K562 (cell line): ENCODE results near the gene SORBS2. TPM values are rescaled to one million over a fixed set of nuclear protein-coding genes. Genes with fewer than 3 reads are reported as not detected.
A peak's percentile ranks its signal among the peaks of the same experiment; 100 is the strongest.

Experiments used
- ATAC-seq: fragments of 200-7000 bp; cut with Tn5 transposase; 3 replicates; pipeline ENCODE4 v1.9.1; 2020; ENCODE audit warnings: moderate library complexity
- BruUV-seq: library from RNA; stranded (reverse); fragments of 400-500 nt; replicated peaks from 2 replicates; lab custom pipeline; 2021; lab: Mats Ljungman, UMichigan
- CTCF ChIA-PET: fragments of 300-600 bp; formaldehyde crosslinking; extraction: SDS; loops from one replicate; lab custom pipeline; 2021; ENCODE audit warnings: low intra/inter-chr PET ratio; lab: Yijun Ruan, JAX
- POLR2A ChIA-PET: fragments of 300-600, 350-650 bp; sonication (Branson Sonifier 250); formaldehyde crosslinking; extraction: SDS; loops from one replicate; lab custom pipeline; 2021; ENCODE audit warnings: antibody characterized with exemption, inconsistent platforms; lab: Yijun Ruan, JAX
- DNase-seq, 4 experiments: peaks; one replicate each; pipeline versions ENCODE4 v3.0.0 to v3.0.0-alpha.2; 2011 to 2018; ENCODE audit warnings: low spot score in 3 of 4, mixed read lengths in 3 of 4; ENCODE audit errors: extremely low read depth in 1 of 4
- FAIRE-seq: peaks from 2 replicates; lab custom pipeline; 2011; peaks lifted over from hg19 to GRCh38; lab: Jason Lieb, UNC
- H2AFZ ChIP-seq: 2 replicates; pipeline ENCODE4 v1.6.0; 2011; ENCODE audit warnings: low read depth, low read length, control low read depth, inconsistent platforms
- H3K27ac ChIP-seq: fragments of 200-600 bp; 3 replicates; pipeline ENCODE4 v1.8.0; 2011; ENCODE audit warnings: low read depth, mild to moderate bottlenecking, control low read depth, inconsistent platforms, low read length, moderate library complexity, mixed read lengths; ENCODE audit errors: extremely low read depth
- H3K27me3 ChIP-seq, 2 experiments: fragments of 300-600 bp in 1 of 2; 2 replicates in 1 of 2; 3 replicates in 1 of 2; pipeline versions ENCODE4 v1.6.0 to v1.8.0; 2011; ENCODE audit warnings: inconsistent platforms in 2 of 2, low read length in 2 of 2, mild to moderate bottlenecking in 1 of 2, mixed read lengths in 1 of 2, moderate library complexity in 1 of 2; ENCODE audit not compliant: control insufficient read depth in 2 of 2, insufficient read depth in 2 of 2
- H3K36me3 ChIP-seq: fragments of 300-600 bp; 3 replicates; pipeline ENCODE4 v1.8.0; 2011; ENCODE audit warnings: mild to moderate bottlenecking, low read length, inconsistent platforms; ENCODE audit not compliant: control insufficient read depth, insufficient read depth
- H3K4me1 ChIP-seq, 2 experiments: fragments of 200-600 bp in 1 of 2; replicated peaks in 1 of 2; 2 replicates in 1 of 2; 3 replicates in 1 of 2; pipeline versions ENCODE4 v1.5.1 to v1.8.0; 2011; ENCODE audit warnings: inconsistent platforms in 2 of 2, low read length in 2 of 2, mild to moderate bottlenecking in 1 of 2, mixed read lengths in 1 of 2, moderate library complexity in 1 of 2; ENCODE audit not compliant: control insufficient read depth in 2 of 2, insufficient read depth in 2 of 2
- H3K4me2 ChIP-seq: 2 replicates; pipeline ENCODE4 v1.6.1; 2011; ENCODE audit warnings: low read length, control low read depth, inconsistent platforms, mixed read lengths; ENCODE audit not compliant: insufficient read depth
- H3K4me3 ChIP-seq: fragments of 200-600 bp; sonication (generic), shearing (Covaris generic); 2 replicates; pipeline ENCODE4 v1.5.1; 2016; ENCODE audit warnings: control low read depth, inconsistent platforms
- H3K79me2 ChIP-seq: fragments of 200-600 bp; 3 replicates; pipeline ENCODE4 v1.8.0; 2011; ENCODE audit warnings: low read length, inconsistent platforms; ENCODE audit not compliant: control insufficient read depth, insufficient read depth
- H3K9ac ChIP-seq, 2 experiments: 2 replicates each; pipeline versions ENCODE4 v1.6.0 to v1.6.1; 2011; ENCODE audit warnings: low read depth in 2 of 2, low read length in 2 of 2, control low read depth in 1 of 2, inconsistent platforms in 1 of 2, mild to moderate bottlenecking in 1 of 2, mixed read lengths in 1 of 2; ENCODE audit not compliant: insufficient read depth in 1 of 2
- H3K9me1 ChIP-seq: one replicate; pipeline ENCODE4 v1.6.0; 2011; ENCODE audit warnings: inconsistent platforms, mild to moderate bottlenecking, low read length, moderate library complexity; ENCODE audit not compliant: control insufficient read depth, insufficient read depth
- H3K9me3 ChIP-seq: replicated peaks from 2 replicates; pipeline ENCODE4 v1.5.1; 2011; ENCODE audit warnings: low read depth, low read length, inconsistent platforms; ENCODE audit not compliant: control insufficient read depth, insufficient read depth
- H4K20me1 ChIP-seq: replicated peaks from 2 replicates; pipeline ENCODE4 v1.6.1; 2011; ENCODE audit warnings: low read length, inconsistent platforms, mixed read lengths; ENCODE audit not compliant: control insufficient read depth, insufficient read depth
- VEZF1 ChIP-seq: fragments of 200-800 bp; sonication (Bioruptor generic); IDR thresholded peaks from 2 replicates; pipeline ENCODE4 v1.6.1; 2017; ENCODE audit warnings: missing genetic modification characterization, missing compliant biosample characterization
- ZNF282 ChIP-seq: sonication (generic); formaldehyde crosslinking; IDR thresholded peaks from 2 replicates; pipeline ENCODE4 v1.8.1; 2023; ENCODE audit warnings: missing genetic modification reagents
- ZNF586 ChIP-seq: fragments of 450-650 bp; formaldehyde crosslinking; conservative IDR thresholded peaks from 2 replicates; pipeline ENCODE4 v1.4.0; 2020; ENCODE audit warnings: mild to moderate bottlenecking, moderate library complexity
- WGBS: fragments of 100-300 bp; shearing (Covaris generic); methylation state at CpG from one replicate; pipeline ENCODE4 v1.1.6; 2016; ENCODE audit warnings: low coverage, mixed read lengths; ENCODE audit not compliant: insufficient coverage; ENCODE audit errors: missing lambda C conversion rate; 5-methylcytosine and 5-hydroxymethylcytosine counted together
- in situ Hi-C: fragments of 300-500 bp; cut with MboI; formaldehyde crosslinking; loops from 4 replicates; pipeline ENCODE4 v1.15.0; 2018; ENCODE audit warnings: inconsistent platforms, mixed read lengths
- intact Hi-C: fragments of 100-400 bp; cut with micrococcal nuclease; formaldehyde crosslinking; loops from 2 replicates; pipeline ENCODE4 v1.14.2; 2022
- polyA plus RNA-seq, 8 experiments: library from polyadenylated mRNA; depleted of rRNA in 4 of 8; stranded (reverse) in 5 of 8; unstranded in 3 of 8; fragments of >200 nt; fragmentation: Nextera tagmentation in 2 of 8; fragmentation: Illumina TruSeq in 1 of 8; extraction: Ambion mirVana in 2 of 8; extraction: Trizol in 1 of 8; gene quantifications; 2 replicates each; pipeline versions ENCODE4 v1.2.1 to v1.2.3, GENCODE V29; 2011 to 2014; ENCODE audit warnings: inconsistent platforms in 1 of 8, missing spikeins in 1 of 8
- total RNA-seq, 7 experiments: library from RNA; depleted of rRNA in 6 of 7; stranded (reverse); fragments of >200 nt in 6 of 7; fragmentation: Illumina TruSeq in 2 of 7; extraction: Trizol in 2 of 7; gene quantifications; 2 replicates each; pipeline versions ENCODE4 v1.2.1 to v1.2.3, GENCODE V29; 2011 to 2021; ENCODE audit warnings: low replicate concordance in 1 of 7

SORBS2 gene
- total and polyA plus RNA-seq, 9 of the 15 experiments (the other 6 are each of a cell fraction or from before 2014, with no cell fraction given), result 0.29 TPM; not detected in 8

- TF ChIP-seq ZNF282 (CRISPR knock-in tag), result no peak
- no peak for ATAC-seq
- Histone ChIP-seq H3K9me3 (no peaks in the 10 kb centered on the region), H4K20me1 (no peaks in the 10 kb centered on the region), H3K4me2 (no peak overlapping the region), H3K36me3 (no peaks in the 10 kb centered on the region), H3K4me1 (no peaks in the 10 kb centered on the region), H3K9me1 (no peaks in the 10 kb centered on the region), H3K79me2 (no peaks in the 10 kb centered on the region), H3K9ac (no peak overlapping the region), H3K27ac (no peak overlapping the region), H3K4me3 (no peak overlapping the region), H3K27me3 (peaks cover 12 to 38% of the 10 kb centered on the region in 2 experiments), H2AFZ (no peak overlapping the region)
- FAIRE-seq, result no peak
- ChIA-PET POLR2A (no interaction called here), CTCF (no interaction called here)
- BruUV-seq, result no TSS peak
- WGBS, result 0% methylated on average over 5 of the region's 5 CpGs
- in situ Hi-C loops (no loop called here), intact Hi-C loops (no loop called here)
- DNase-seq, result no peak
Measured at GRCh38 chr4:185660340-185660739, 151.7 kb downstream of the SORBS2 start.

GRCh38 chr4:185657699-185658098, 154.3 kb downstream of the SORBS2 start:
- WGBS, result 0% methylated on average over 1 of the region's 1 CpG
- no peak overlapping the region for H3K9ac ChIP-seq
- H3K27me3 ChIP-seq, result peaks cover 12 to 38% of the 10 kb centered on the region in 2 experiments
- intact Hi-C loops (no loop called here), in situ Hi-C loops (loop anchor here (10.0 kb wide), 1 partner anchor 367 kb away; no protein-coding TSS in a partner anchor)
- H3K9me1 ChIP-seq, result no peaks in the 10 kb centered on the region
- POLR2A ChIA-PET, result no interaction called here
- no peaks in the 10 kb centered on the region for H3K79me2 ChIP-seq
- CTCF ChIA-PET, result no interaction called here
- no peak overlapping the region for H3K4me2 ChIP-seq
- H4K20me1 ChIP-seq, result no peaks in the 10 kb centered on the region
- TF ChIP-seq ZNF586 (CRISPR knock-in tag) (no peak), VEZF1 (peak; percentile 18; the same call in 1 of the 2 replicates)
- no peaks in the 10 kb centered on the region for H3K9me3 ChIP-seq
- no peak for ATAC-seq
- no peak overlapping the region for H3K4me3 ChIP-seq
- FAIRE-seq, result no peak
- H2AFZ ChIP-seq, result no peak overlapping the region
- DNase-seq, result no peak
- H3K36me3 ChIP-seq, result no peaks in the 10 kb centered on the region
- H3K27ac ChIP-seq, result no peak overlapping the region
- no TSS peak for BruUV-seq
- H3K4me1 ChIP-seq, result no peaks in the 10 kb centered on the region
